GM19043 (cell line): ENCODE measurements around the gene MRTFB.
"Not testable (repeated sequence)": the region's sequence is repeated elsewhere in the genome, so short reads cannot be mapped to it uniquely, and the experiment has no call there.

Experiments used
- ATAC-seq: cut with Tn5 transposase; IDR thresholded peaks from one replicate; pipeline ENCODE4 v1.9.1; 2021; ENCODE audit warnings: low read depth; ENCODE audit not compliant: unreplicated experiment

The MRTFB gene

DNA sequence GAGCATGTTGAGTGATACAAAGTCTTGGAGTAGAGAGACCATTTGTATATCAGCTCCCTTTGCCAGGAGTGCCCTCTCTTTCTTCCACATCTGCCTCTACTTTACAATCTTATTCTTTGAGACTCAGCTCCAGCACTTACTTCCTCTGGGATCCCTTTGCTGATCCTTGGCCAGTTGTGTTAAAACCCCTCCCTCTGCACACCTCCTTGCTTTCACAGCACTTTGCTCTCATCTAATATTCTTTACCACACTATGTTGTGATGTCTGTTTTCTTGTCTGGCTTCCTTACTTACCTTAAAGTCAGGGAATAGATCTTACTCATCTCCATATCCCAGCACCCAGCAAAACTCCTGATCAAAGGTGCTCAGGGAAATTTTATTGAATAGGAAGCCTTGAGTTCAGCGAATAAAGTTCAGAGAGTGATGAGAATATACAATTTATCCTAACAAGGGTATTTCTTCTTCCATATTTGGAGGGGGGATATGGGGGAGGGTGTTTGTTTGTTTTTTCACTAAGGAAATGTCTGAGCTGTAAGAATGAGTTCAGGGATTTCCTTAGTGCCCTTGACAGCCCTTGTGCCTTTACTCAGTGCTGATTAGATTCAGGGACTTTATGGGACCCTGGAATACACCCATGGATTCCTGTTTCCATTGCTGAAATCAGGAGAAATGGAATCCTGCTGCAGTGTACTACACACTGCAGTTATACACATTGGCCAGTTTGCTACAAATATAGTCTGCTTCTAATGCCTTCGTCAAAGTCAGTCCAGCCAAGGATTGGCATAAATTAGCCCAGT lies 32.0 kb downstream of the MRTFB start:
- ATAC-seq, result no peak

GRCh38 chr16:14104066-14104465 lies 32.9 kb downstream of the MRTFB start:
- no peak for ATAC-seq

DNA sequence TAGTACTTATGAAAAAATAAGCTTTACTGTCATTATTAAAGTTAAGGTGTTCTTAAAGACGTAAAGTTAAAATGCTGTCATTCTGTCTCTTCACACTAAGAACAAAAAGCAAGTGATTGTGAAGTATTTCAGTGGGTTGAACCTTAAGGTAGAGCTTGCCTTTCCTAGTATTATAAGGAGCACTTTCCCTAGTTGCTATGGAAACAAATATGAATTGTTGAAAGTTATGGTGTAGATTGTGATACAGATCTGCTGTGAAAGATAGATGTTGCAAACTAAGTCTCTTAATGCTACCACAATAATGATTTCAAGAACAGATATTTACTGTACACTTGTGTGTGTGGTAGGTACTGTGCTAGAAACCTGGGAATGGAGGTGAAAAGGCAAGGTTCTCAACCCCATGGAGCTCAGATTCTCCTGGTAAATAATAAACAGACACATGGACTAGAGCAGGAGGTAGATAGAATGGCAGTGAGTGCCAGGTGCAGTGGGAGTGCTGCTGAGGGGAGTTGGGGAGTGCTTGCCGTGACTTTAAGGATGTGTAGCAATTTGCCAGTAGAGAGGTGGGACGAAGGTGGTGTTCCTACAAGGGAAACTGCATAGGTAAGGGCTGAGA lies 34.7 kb downstream of the MRTFB start:
- no peak for ATAC-seq

DNA sequence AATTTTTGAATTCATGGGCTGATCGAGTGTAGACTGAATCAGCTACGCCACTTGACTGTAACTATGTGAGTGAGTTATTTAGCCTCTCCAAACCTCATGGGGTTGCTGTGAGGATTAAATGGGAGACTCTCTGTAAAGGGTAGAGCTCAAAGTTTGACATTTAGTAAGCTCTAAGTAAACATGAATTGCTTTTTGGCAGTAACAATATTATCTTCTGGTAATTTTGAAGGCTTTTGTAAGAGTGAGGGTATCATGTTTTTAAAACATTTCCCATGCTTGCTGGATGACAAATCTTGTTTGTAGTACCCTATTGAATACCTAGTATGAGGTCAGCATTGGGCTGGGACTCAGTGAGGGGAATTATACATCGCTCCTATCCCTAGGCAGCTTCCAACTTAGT lies 35.3 kb downstream of the MRTFB start:
- no peak for ATAC-seq

GRCh38 chr16:14106961-14107360 lies 35.8 kb downstream of the MRTFB start:
- ATAC-seq, result no peak

GRCh38 chr16:14109077-14109775 lies 38.1 kb downstream of the MRTFB start:
- ATAC-seq, result no peak

DNA sequence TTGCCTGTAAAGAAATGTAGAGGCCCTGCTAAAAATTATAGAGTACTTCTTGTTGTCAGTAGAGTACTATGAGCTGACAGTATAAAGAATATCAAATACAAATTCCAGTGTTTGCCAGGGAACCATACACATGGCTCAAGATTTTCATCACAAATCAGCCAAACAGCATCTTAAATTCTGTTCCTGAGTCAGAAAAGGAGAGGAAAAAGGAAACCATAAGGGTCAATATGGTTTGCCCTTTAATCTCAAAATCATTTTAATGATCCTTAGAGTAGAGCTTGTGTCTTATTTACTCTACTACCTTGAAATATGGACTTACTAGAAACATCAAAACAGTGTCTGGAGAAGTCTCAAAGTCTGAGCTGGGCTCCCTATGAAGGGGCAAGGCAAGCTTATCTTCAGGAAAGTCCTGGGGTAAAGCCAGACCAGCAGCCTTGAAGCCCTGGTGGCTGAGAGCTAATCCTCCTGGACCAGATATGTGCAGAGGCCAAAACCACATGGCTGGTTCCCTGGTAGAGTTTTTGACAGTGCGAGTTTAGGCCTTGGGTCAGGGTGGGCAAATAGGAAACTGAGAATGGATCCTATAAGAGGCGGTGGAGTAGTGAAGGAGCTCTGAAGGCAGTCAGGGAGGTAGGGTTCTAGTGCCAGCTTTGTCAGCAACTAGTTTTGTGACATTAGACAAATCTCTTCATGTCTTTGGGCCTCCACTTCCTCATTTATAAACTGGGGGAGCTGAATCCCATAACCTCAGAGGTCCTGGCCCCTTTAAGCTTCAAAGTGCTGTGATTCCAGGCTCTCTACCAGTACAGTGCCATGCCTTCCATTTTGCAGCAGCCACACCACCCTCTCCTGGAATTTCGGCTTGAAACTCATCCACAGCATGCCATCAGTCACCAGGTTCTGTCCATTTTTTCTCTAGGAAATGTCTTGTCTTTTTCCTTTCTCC lies 38.9 kb downstream of the MRTFB start:
- no peak for ATAC-seq

DNA sequence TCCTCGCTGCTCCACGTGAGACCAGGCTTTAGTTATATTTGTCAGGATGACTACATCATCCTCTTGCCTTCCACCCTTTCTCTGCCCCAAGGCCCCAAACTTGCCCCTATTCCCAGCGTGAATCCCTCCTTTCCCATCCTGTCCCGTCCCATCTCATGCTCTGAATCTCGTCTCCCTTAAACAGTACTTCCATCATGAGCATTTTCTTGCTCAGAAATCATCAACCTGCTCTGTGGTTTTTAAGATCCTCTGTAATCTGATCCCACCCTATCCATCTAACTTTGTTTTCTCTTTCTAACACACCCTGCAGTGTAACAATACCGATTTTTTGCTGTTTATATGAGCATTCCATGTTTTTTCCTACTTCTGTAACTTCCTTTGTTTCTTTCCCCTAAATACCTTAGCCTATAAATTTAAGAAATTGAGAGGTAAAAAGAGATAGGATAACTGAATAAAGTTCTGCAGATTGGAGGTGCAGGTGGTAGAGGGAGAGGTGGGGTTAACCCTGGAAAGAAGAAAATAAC lies 39.7 kb downstream of the MRTFB start:
- ATAC-seq, result no peak

DNA sequence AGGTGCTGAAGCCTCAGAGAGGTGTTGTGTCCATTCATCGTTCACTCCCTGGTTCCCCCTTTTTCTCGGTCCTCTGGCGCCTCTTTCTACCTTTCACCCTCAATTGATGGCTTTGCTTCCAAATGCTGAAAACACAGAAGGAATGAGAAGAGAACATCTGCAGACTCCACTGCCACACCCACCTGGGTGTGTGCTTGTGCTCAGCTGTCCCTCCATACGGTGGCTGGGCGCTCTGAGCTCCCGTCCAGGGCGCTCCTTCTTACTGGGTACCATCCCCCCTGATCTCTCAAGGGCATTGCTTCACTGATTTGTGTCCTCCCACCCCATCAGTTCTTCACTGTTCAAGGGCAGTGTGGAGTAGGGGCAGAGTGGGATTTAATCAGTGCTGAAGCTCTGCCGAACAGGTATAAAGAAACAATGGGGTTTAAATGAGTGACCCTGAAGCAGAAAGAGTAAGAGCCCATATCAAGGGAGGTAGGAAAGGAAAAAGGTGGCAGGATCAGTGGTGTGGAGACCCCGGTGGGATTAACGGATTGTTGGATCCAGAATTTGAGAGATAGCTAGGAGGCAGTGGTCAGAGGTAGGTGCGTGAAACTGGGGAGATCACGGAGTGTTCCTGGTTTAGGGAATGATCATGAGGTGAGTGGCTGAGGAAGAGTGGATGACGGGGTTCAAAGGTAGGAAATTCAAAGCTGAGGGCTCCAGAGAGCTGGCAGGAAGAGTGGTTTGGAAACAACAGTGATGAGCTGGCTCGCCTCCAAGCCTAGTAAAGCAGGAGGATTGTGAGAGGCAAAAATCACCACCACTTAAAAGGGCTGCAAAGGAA lies 40.8 kb downstream of the MRTFB start:
- no peak for ATAC-seq

- no peak for ATAC-seq
These were observed 41.4 kb downstream of the MRTFB start for GRCh38 chr16:14112539-14112856.

- no peak for ATAC-seq
These were observed 42.2 kb downstream of the MRTFB start for GRCh38 chr16:14113344-14113743.

DNA sequence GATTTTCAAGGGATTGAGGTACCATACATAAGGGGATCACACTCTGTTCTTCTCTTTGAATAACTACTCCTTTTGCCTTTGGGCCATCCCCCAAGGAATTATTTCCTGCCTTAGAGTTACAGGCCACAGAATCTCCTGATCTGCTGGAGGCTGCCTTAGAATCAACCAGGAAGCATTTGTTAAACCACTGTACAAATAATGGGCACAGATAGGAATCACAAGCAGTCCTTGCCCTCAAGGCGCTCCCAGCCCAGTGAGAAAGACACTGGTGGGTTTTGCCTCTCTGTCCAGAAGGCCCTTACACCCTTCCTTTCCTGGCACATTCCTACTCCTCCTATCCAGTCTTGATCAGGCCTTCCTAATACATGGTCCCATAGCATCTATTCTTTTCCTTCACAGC lies 45.9 kb downstream of the MRTFB start:
- no peak for ATAC-seq

GRCh38 chr16:14119799-14120198 lies 48.7 kb downstream of the MRTFB start:
- no peak for ATAC-seq

GRCh38 chr16:14120335-14120734 lies 49.2 kb downstream of the MRTFB start:
- no peak for ATAC-seq

DNA sequence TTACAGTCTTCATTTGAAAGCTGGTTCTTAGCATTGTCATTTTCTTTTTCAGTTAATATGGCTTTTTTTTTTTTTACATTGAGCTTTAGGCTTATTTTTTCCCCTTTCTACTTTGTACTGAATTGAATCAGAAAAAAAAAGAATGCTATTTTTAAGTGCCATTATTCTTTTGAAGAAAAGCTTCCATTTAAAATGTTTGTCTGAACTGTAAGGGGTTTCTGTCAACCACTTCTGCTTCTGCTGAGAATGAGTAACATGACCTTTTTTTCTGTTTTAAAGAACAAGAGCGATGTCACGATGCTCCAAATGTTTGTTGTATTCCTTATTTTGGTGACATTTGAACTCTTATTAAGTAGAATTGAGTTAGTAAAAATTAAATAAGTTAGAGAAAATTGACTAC lies 50.0 kb downstream of the MRTFB start:
- ATAC-seq, result no peak

GRCh38 chr16:14121872-14122271 lies 50.8 kb downstream of the MRTFB start:
- ATAC-seq, result no peak

DNA sequence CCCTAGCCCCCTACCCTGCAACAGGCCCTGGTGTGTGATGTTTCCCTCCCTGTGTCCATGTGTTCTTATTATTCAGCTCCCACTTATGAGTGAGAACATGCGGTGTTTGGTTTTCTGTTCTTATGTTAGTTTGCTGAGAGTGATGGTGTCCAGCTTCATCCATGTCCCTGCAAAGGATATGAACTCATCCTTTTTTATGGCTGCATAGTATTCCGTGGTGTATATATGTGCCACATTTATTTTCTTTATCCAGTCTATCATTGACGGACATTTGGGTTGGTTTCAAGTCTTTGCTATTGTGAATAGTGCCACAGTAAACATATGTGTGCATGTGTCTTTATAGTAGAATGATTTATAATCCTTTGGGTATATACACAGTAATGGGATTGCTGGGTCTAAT lies 51.3 kb downstream of the MRTFB start:
- ATAC-seq, result not testable (repeated sequence)

DNA sequence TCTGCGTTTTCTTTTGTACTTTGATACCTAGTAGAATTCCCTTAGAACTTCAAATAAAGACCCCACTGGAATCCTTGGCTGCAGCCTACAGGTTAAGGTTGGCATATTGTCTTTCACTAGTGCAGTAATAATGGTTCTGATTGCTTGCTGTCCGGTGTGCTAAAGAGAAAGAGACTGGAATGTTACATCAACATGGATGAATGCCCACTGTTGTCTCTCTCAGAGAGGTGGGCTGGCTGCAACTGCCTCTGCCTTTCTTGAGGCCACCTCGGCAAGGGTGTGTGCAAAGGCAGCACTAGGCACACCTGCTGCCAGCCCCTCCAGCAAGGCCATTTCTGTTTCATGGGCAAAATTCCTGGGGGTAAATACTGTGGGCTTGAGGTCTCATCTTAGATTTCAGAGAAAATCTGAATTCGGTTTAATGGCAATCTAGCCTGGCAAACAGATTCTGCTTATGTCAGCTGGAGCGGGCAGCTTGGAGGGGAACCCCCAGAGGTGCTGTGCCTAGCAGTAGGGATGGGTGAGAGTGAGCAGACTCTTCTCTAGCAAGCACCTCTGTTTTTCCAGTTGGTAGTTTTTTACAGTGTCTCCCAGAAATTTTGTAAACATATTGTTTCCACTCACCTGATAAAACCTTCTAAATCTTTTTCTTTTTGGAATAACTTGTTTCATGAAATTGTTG lies 54.0 kb downstream of the MRTFB start:
- no peak for ATAC-seq

DNA sequence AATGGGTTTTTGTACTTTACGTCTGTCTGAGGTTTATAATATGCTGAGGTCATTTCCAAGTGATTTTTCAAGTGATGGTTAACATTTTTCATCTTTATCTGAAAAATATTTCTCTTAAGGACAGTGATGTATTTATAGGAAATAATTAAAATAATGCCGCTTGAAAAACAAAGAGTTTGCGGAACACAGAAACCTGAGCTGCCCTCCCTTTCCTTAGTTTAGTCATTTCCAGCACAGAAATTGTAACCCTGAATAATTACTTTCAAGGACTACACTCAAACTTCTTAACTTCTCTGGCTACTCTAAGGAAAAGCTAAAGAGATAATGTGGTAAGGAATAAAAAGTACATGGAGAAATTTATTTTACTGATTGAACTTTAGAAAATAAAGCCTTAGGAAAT lies 54.6 kb downstream of the MRTFB start:
- ATAC-seq, result no peak
